Parietal lobe (tissue), 2 donors: ENCODE data around the gene GRIA1. TPM values are rescaled to one million over a fixed set of nuclear protein-coding genes. Genes with fewer than 3 reads are reported as not detected.

Source experiments
- small RNA-seq: library from RNA; depleted of rRNA; stranded (forward); fragments of <200 nt; gene quantifications from one replicate; pipeline ENCODE3, GENCODE V24; 2014; ENCODE audit warnings: low replicate concordance
- total RNA-seq: library from RNA; depleted of rRNA; stranded (reverse); fragments of >200 nt; gene quantifications from one replicate; pipeline ENCODE4 v1.2.3, GENCODE V29; 2014

Gene GRIA1
- total RNA-seq = 356 TPM

DNA sequence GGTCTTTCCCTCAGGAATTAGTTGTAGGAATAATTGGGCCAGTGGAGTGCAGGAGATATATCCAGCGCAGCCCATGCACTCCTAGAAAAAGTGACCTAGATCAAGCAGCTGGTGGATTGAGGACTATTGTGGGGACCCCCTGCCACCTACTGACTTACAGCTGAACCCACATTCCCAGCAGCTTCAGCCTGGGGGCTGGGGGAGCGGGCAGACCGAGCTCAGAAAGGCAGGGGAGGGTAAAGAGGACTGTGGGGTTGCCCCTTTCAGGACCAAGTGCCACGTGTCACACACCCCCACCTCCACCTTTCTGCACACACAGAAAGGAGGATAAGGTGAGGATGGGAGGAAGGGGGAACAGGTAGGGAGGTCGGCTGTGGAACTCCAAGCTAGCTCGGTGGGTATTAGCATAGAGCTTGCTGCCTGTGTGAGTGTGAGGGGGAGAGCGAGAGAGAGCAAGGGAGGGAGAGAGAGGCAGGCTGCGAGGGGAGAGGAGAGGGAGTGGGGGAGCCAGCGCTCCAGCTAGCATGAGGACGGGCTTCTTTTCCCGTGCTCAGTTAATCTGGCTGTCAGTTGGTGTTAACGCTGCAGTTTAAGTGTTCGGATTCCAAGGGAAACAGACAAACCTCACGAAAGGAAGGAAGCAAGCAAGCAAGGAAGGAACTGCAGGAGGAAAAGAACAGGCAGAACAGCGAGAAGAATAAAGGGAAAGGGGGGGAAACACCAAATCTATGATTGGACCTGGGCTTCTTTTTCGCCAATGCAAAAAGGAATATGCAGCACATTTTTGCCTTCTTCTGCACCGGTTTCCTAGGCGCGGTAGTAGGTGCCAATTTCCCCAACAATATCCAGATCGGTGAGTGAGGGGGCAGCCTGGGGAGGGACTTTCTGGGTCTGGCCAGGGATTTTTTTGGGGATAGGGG is at the start of gene GRIA1:
Gene GRIA1 (plus strand): TSS at position 553 of the 920 bp plus-strand sequence.

Small RNA genes lying within 50 kb of the gene (small RNA-seq; reads per million reads assigned to genes)
- gene RN7SL177P = not detected
